Glutamatergic neuron (in vitro differentiated cells): ENCODE results near the gene CCDC126. TPM values are rescaled to one million over a fixed set of nuclear protein-coding genes. Genes with fewer than 3 reads are reported as not detected.

Experiments used
- DNase-seq: peaks from one replicate; pipeline ENCODE4 v3.0.0; 2022
- H3K27ac Mint-ChIP-seq: one replicate; pipeline ENCODE4 v1.8.0; 2020; ENCODE audit warnings: mild to moderate bottlenecking, mixed read lengths, inconsistent platforms; ENCODE audit not compliant: unreplicated experiment
- H3K27me3 Mint-ChIP-seq: one replicate; pipeline ENCODE4 v1.8.0; 2020; ENCODE audit warnings: mild to moderate bottlenecking, moderate library complexity, mixed read lengths, inconsistent platforms; ENCODE audit not compliant: unreplicated experiment
- H3K36me3 Mint-ChIP-seq: one replicate; pipeline ENCODE4 v1.8.0; 2020; ENCODE audit warnings: mild to moderate bottlenecking, mixed read lengths, inconsistent platforms; ENCODE audit not compliant: unreplicated experiment
- H3K4me1 Mint-ChIP-seq: one replicate; pipeline ENCODE4 v1.8.0; 2020; ENCODE audit warnings: mild to moderate bottlenecking, low read depth, mixed read lengths, inconsistent platforms; ENCODE audit not compliant: unreplicated experiment
- H3K4me3 Mint-ChIP-seq: one replicate; pipeline ENCODE4 v1.8.0; 2020; ENCODE audit warnings: mild to moderate bottlenecking, mixed read lengths, inconsistent platforms; ENCODE audit not compliant: unreplicated experiment
- H3K9me3 Mint-ChIP-seq: one replicate; pipeline ENCODE4 v1.8.0; 2020; ENCODE audit warnings: mild to moderate bottlenecking, moderate library complexity, mixed read lengths, inconsistent platforms; ENCODE audit not compliant: unreplicated experiment
- total RNA-seq: library from RNA; stranded (reverse); fragmentation: NEBNext Ultra II Directional; extraction: Animal tissue kit (Norgen Biotek cat#: 25700); gene quantifications from one replicate; pipeline ENCODE4 v1.2.1, GENCODE V29; 2021; ENCODE audit not compliant: unreplicated experiment
- TF ChIP-seq, protein P1 (sequence below): fragments of 200-600 bp; sonication (generic); IDR thresholded peaks from one replicate; pipeline ENCODE4 v1.5.0; 2021; ENCODE audit not compliant: partially characterized antibody, unreplicated experiment

The CCDC126 gene
- total RNA-seq, 1 donor from 2014 or later: 17.4 TPM

DNA sequence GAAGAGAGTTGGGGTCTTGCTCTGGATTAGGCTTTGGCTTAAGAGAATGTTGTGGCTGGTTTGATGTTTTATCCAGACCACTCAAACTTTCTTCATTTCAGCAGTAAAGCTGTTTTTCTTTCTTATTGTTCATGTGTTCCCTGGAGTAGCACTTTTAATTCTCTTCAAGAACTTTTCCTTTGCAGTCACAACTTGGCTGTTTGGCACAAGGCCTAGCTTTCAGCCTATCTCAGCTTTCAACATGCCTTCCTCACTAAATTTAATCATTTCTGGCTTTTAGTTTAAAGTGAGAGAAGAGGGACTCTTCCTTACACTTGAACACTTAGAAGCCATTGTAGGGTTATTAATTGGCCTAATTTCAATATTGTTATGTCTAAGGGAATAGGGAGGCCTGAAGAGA is 18.1 kb downstream of the CCDC126 start:
- no peaks in the 10 kb centered on the region for H3K27me3 Mint-ChIP-seq
- TF ChIP-seq, protein P1, sequence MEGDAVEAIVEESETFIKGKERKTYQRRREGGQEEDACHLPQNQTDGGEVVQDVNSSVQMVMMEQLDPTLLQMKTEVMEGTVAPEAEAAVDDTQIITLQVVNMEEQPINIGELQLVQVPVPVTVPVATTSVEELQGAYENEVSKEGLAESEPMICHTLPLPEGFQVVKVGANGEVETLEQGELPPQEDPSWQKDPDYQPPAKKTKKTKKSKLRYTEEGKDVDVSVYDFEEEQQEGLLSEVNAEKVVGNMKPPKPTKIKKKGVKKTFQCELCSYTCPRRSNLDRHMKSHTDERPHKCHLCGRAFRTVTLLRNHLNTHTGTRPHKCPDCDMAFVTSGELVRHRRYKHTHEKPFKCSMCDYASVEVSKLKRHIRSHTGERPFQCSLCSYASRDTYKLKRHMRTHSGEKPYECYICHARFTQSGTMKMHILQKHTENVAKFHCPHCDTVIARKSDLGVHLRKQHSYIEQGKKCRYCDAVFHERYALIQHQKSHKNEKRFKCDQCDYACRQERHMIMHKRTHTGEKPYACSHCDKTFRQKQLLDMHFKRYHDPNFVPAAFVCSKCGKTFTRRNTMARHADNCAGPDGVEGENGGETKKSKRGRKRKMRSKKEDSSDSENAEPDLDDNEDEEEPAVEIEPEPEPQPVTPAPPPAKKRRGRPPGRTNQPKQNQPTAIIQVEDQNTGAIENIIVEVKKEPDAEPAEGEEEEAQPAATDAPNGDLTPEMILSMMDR: no peak
- H3K27ac Mint-ChIP-seq: no peak overlapping the region
- peaks cover 44% of the 10 kb centered on the region for H3K36me3 Mint-ChIP-seq
- peaks cover 10% of the 10 kb centered on the region for H3K9me3 Mint-ChIP-seq
- H3K4me1 Mint-ChIP-seq: no peaks in the 10 kb centered on the region
- H3K4me3 Mint-ChIP-seq: no peak overlapping the region
- DNase-seq: no peak

- peaks cover 10% of the 10 kb centered on the region for H3K9me3 Mint-ChIP-seq
- no peaks in the 10 kb centered on the region for H3K4me1 Mint-ChIP-seq
- no peak overlapping the region for H3K27ac Mint-ChIP-seq
- no peak overlapping the region for H3K4me3 Mint-ChIP-seq
- TF ChIP-seq, protein P1: no peak
- DNase-seq: no peak
- peaks cover 44% of the 10 kb centered on the region for H3K36me3 Mint-ChIP-seq
- H3K27me3 Mint-ChIP-seq: no peaks in the 10 kb centered on the region
These were observed 19.4 kb downstream of the CCDC126 start for GRCh38 chr7:23616593-23616992.

DNA sequence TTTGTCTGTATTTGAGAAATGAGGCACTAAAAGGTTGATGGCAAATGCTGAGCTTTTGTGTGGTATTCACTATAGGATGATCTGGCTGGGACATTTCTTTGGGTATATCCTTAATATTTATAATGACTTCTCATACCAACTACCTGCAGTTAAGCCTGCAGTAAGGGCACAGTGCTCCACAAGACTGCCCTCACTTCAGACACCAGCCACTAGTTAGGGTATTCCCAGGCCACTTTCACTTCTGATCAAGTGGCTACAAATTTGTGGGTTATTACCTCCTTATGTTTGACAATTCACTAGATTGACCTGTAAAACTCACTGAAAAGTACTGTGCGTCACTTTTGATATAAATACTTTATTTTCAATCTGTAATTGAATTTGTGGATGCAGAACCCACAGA is 20.3 kb downstream of the CCDC126 start:
- H3K4me3 Mint-ChIP-seq: no peak overlapping the region
- no peak overlapping the region for H3K27ac Mint-ChIP-seq
- peaks cover 44% of the 10 kb centered on the region for H3K36me3 Mint-ChIP-seq
- H3K27me3 Mint-ChIP-seq: no peaks in the 10 kb centered on the region
- H3K9me3 Mint-ChIP-seq: peaks cover 10% of the 10 kb centered on the region
- TF ChIP-seq, protein P1: no peak
- no peak for DNase-seq
- no peaks in the 10 kb centered on the region for H3K4me1 Mint-ChIP-seq

DNA sequence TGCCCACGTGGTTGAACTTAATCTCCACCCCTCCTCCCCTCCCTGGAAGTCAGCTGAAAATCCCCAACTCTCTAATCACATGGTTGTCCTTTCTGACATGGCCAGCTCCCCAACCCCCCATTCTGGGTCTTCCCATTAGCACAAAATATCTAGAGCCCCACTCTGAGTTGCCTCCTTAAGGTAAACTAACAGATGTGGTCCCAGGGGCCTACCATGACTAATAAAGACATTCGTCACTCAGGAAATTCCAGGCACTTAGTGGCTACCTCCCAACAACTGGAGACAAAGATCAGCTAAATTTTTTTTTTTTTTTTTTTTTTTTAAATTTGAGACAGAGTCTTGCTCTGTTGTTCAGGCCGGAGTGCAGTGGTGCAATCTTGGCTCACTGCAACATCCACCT is 21.1 kb downstream of the CCDC126 start:
- Mint-ChIP-seq H3K4me3 (no peak overlapping the region), H3K27ac (no peak overlapping the region), H3K36me3 (peaks cover 43% of the 10 kb centered on the region), H3K4me1 (no peaks in the 10 kb centered on the region), H3K27me3 (no peaks in the 10 kb centered on the region), H3K9me3 (peaks cover 10% of the 10 kb centered on the region)
- no peak for DNase-seq
- TF ChIP-seq, protein P1: no peak

DNA sequence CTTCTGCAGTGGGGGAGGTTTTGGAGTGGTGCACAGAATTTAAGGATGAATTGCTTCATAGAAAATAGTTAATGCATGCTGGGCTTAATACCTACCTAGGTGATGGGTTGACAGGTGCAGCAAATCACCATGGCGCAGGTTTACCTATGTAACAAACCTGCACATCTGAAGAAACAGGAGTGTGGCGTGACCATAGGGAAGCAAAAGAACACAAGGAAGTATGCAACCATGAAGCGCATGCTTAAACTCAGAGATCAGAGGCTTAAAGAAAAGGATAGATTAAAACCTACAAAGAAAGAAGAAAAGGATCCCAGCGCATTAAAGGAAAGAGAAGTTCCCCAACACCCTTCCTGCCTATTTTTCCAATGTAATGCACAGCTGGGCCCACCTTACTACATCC is 22.0 kb downstream of the CCDC126 start:
- H3K9me3 Mint-ChIP-seq: peaks cover 10% of the 10 kb centered on the region
- H3K36me3 Mint-ChIP-seq: peaks cover 34% of the 10 kb centered on the region
- H3K4me3 Mint-ChIP-seq: no peak overlapping the region
- H3K27me3 Mint-ChIP-seq: no peaks in the 10 kb centered on the region
- DNase-seq: no peak
- H3K4me1 Mint-ChIP-seq: no peaks in the 10 kb centered on the region
- TF ChIP-seq, protein P1: no peak
- no peak overlapping the region for H3K27ac Mint-ChIP-seq
